ENCODE measurements around the gene ARHGAP6. TPM values are rescaled to one million over a fixed set of nuclear protein-coding genes. Genes with fewer than 3 reads are reported as not detected.

The ARHGAP6 gene
- total RNA-seq, 1 donor from 2014 or later, result 4.8 TPM

- intact Hi-C loops (cut with DNase I), result no loop called here
- peak; percentile 92 for DNase-seq (ENCODE audit: low spot score)
Measured at GRCh38 chrX:11111037-11111851, 554.5 kb downstream of the ARHGAP6 start, which contains the start of gene HCCS. TSS of gene HCCS (plus strand) at chrX:11111332. CDS start at chrX:11112061, 729 bp downstream.

- intact Hi-C loops (cut with DNase I), result no loop called here
Measured at GRCh38 chrX:11109968-11110367, 555.8 kb downstream of the ARHGAP6 start.

GRCh38 chrX:11108253-11108941 lies 557.3 kb downstream of the ARHGAP6 start:
- no peak for DNase-seq (ENCODE audit: low spot score)
- intact Hi-C loops (cut with DNase I), result no loop called here

More at GRCh38 chrX:11109968-11110367, 555.8 kb downstream of the ARHGAP6 start:
- DNase-seq (ENCODE audit: low spot score), result no peak

GRCh38 chrX:11105080-11105479 lies 560.6 kb downstream of the ARHGAP6 start:
- no peak for DNase-seq (ENCODE audit: low spot score)
- intact Hi-C loops (cut with DNase I), result no loop called here

GRCh38 chrX:11103751-11104150 lies 562.0 kb downstream of the ARHGAP6 start:
- intact Hi-C loops (cut with DNase I), result loop anchor here (5.0 kb wide), 1 partner anchor 911 kb away; no protein-coding TSS in a partner anchor
- DNase-seq (ENCODE audit: low spot score), result no peak

GRCh38 chrX:11103006-11103405 lies 562.7 kb downstream of the ARHGAP6 start:
- intact Hi-C loops (cut with DNase I), result loop anchor here (5.0 kb wide), 1 partner anchor 911 kb away; no protein-coding TSS in a partner anchor
- no peak for DNase-seq (ENCODE audit: low spot score)

GRCh38 chrX:11100281-11101035 lies 565.3 kb downstream of the ARHGAP6 start:
- no peak for DNase-seq (ENCODE audit: low spot score)
- intact Hi-C loops (cut with DNase I), result loop anchor here (5.0 kb wide), 1 partner anchor 908 kb away; no protein-coding TSS in a partner anchor

- no peak for DNase-seq (ENCODE audit: low spot score)
- intact Hi-C loops (cut with DNase I), result no loop called here
Measured at GRCh38 chrX:11099465-11099864, 566.3 kb downstream of the ARHGAP6 start.

- intact Hi-C loops (cut with DNase I), result no loop called here
- DNase-seq (ENCODE audit: low spot score), result no peak
Measured at GRCh38 chrX:11097933-11098332, 567.8 kb downstream of the ARHGAP6 start.

- intact Hi-C loops (cut with DNase I), result no loop called here
Measured at GRCh38 chrX:11089802-11090201, 575.9 kb downstream of the ARHGAP6 start.

More at GRCh38 chrX:11089802-11090201, 575.9 kb downstream of the ARHGAP6 start:
- no peak for DNase-seq (ENCODE audit: low spot score)

Small RNAs within 50 kb of the gene (microRNA-seq; reads per million reads assigned to microRNA genes)
- gene MIR548AX, result 2.7 reads per million

Other genes starting within 250 kb of the ARHGAP6 start
- gene MSL3, start 92.3 kb upstream of the ARHGAP6 start, total RNA-seq, result 11.0 TPM